OCI-LY1 (cell line): Measurements from ENCODE around the gene FDX2.

ENCODE experiments used
- H2AFZ ChIP-seq: fragments of 200-600 bp; sonication (generic), shearing (Covaris generic); 2 replicates; pipeline ENCODE4 v1.6.0; 2014; ENCODE audit warnings: antibody characterized with exemption, mild to moderate bottlenecking, low read length
- H3F3A ChIP-seq: fragments of 200-600 bp; sonication (generic), shearing (Covaris generic); 2 replicates; pipeline ENCODE4 v1.6.0; 2014; ENCODE audit warnings: mild to moderate bottlenecking, antibody characterized with exemption, low read length, moderate library complexity; ENCODE audit not compliant: insufficient read depth
- H3K27ac ChIP-seq: fragments of 200-600 bp; sonication (generic); 2 replicates; pipeline ENCODE4 v1.5.1; 2014; ENCODE audit warnings: low read length, mixed run types, mild to moderate bottlenecking, low read depth; ENCODE audit not compliant: poor library complexity, severe bottlenecking
- H3K27me3 ChIP-seq: fragments of 200-600 bp; sonication (generic); 2 replicates; pipeline ENCODE4 v1.6.0; 2014; ENCODE audit warnings: antibody characterized with exemption, mild to moderate bottlenecking, low read length, moderate library complexity; ENCODE audit not compliant: insufficient read depth
- H3K36me3 ChIP-seq: fragments of 200-600 bp; sonication (generic); 2 replicates; pipeline ENCODE4 v1.6.1; 2014; ENCODE audit warnings: mild to moderate bottlenecking, antibody characterized with exemption, low read length, moderate library complexity, mixed read lengths; ENCODE audit not compliant: insufficient read depth
- H3K4me1 ChIP-seq: fragments of 200-600 bp; sonication (generic); 2 replicates; pipeline ENCODE4 v1.5.1; 2014; ENCODE audit warnings: mild to moderate bottlenecking, low read length, moderate library complexity; ENCODE audit not compliant: insufficient read depth, severe bottlenecking
- H3K4me2 ChIP-seq: fragments of 200-600 bp; sonication (generic), shearing (Covaris generic); 2 replicates; pipeline ENCODE4 v1.6.1; 2014; ENCODE audit warnings: low read length
- H3K4me3 ChIP-seq: fragments of 200-600 bp; sonication (generic); 2 replicates; pipeline ENCODE4 v1.5.1; 2014; ENCODE audit warnings: low read length, low read depth, mild to moderate bottlenecking, mixed read lengths; ENCODE audit not compliant: poor library complexity, severe bottlenecking
- H3K79me2 ChIP-seq: fragments of 200-600 bp; shearing (Covaris generic); 2 replicates; pipeline ENCODE4 v1.6.1; 2016; ENCODE audit warnings: mixed run types, low read length, mixed read lengths; ENCODE audit not compliant: insufficient read depth
- H3K9ac ChIP-seq: fragments of 200-600 bp; sonication (generic), shearing (Covaris generic); 2 replicates; pipeline ENCODE4 v1.6.1; 2014; ENCODE audit warnings: mild to moderate bottlenecking, low read length, mixed read lengths
- H3K9me2 ChIP-seq: fragments of 200-600 bp; sonication (generic), shearing (Covaris generic); 2 replicates; pipeline ENCODE4 v1.6.1; 2014; ENCODE audit warnings: low read depth, mild to moderate bottlenecking, low read length, mixed read lengths
- H3K9me3 ChIP-seq: fragments of 200-600 bp; shearing (Covaris generic); 2 replicates; pipeline ENCODE4 v1.6.1; 2014; ENCODE audit warnings: low read length, mixed read lengths
- H4K20me1 ChIP-seq: fragments of 200-600 bp; sonication (generic), shearing (Covaris generic); 2 replicates; pipeline ENCODE4 v1.6.0; 2016; ENCODE audit warnings: mild to moderate bottlenecking, low read length; ENCODE audit not compliant: insufficient read depth
- EZH2 ChIP-seq: fragments of 200-600 bp; sonication (generic), shearing (Covaris generic); IDR thresholded peaks from 2 replicates; pipeline ENCODE4 v1.8.0; 2017; ENCODE audit warnings: borderline replicate concordance, mixed run types, mild to moderate bottlenecking, antibody characterized with exemption, low read length, moderate library complexity, mixed read lengths
- TF ChIP-seq, protein P1 (sequence below): fragments of 200-600 bp; sonication (generic), shearing (Covaris generic); IDR thresholded peaks from 2 replicates; pipeline ENCODE4 v1.5.1; 2017; ENCODE audit warnings: mild to moderate bottlenecking, antibody characterized with exemption, low read length, moderate library complexity, mixed read lengths

FDX2 gene

DNA sequence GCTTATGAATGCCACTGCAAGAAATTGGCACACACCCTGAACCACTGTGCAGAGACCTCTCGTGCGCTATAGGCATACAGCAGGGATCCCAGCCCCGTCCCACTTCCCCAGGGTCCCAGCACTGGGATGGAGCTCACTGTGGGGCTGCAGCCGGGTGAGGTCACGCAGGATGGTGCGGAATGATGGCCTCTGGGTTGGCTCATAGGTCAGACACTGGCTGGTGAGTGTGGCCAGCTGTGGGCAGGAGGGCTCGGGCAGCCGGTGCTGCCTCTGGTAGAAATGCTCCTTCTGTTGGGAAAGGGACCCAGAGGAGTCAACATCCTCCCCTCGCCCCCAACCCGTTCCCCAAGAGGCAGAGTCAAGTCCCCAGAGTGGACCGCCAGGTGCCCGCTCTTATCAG, 40.6 kb upstream of the FDX2 start:
- Histone ChIP-seq H3K79me2 (no peaks in the 10 kb centered on the region), H3K36me3 (peaks cover 69% of the 10 kb centered on the region), H3K9me2 (no peaks in the 10 kb centered on the region), H3F3A (no peaks in the 10 kb centered on the region), H2AFZ (no peak overlapping the region), H4K20me1 (no peaks in the 10 kb centered on the region), H3K9ac (no peak overlapping the region), H3K27me3 (no peaks in the 10 kb centered on the region), H3K9me3 (no peaks in the 10 kb centered on the region), H3K4me1 (no peaks in the 10 kb centered on the region), H3K27ac (no peak overlapping the region), H3K4me2 (no peak overlapping the region), H3K4me3 (no peak overlapping the region)
- TF ChIP-seq, protein P1, sequence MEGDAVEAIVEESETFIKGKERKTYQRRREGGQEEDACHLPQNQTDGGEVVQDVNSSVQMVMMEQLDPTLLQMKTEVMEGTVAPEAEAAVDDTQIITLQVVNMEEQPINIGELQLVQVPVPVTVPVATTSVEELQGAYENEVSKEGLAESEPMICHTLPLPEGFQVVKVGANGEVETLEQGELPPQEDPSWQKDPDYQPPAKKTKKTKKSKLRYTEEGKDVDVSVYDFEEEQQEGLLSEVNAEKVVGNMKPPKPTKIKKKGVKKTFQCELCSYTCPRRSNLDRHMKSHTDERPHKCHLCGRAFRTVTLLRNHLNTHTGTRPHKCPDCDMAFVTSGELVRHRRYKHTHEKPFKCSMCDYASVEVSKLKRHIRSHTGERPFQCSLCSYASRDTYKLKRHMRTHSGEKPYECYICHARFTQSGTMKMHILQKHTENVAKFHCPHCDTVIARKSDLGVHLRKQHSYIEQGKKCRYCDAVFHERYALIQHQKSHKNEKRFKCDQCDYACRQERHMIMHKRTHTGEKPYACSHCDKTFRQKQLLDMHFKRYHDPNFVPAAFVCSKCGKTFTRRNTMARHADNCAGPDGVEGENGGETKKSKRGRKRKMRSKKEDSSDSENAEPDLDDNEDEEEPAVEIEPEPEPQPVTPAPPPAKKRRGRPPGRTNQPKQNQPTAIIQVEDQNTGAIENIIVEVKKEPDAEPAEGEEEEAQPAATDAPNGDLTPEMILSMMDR: no peak
- TF ChIP-seq EZH2: no peak

DNA sequence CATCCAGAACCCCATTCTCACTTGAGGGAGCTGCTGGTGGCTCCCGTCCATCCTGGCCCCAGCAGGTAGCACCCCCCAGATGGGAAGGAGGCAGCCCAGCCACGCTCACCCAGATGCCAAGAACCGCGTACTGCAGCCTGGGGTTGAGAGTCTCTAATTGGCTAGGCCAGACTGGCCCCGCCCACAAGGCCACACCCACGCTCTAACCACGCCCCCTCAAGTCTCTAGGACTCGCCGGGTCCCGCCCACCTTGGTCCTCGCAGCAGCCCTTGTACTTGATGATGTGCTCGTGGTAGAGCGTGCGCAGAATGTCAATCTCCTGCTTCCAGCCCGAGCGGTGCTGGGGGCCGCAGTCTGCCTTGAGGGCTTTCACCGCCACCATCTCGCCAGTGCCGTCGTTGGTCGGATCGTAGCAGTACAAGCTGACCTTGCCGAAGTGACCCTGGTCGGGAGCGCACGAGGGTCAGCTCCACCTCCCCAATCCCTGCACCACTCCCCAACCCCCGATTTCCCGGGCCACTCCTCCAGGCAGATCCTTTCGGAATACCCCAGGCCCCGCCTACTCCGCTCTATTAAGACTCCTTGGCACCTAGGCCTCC, 38.1 kb upstream of the FDX2 start:
- no peak for TF ChIP-seq EZH2
- TF ChIP-seq, protein P1: no peak
- Histone ChIP-seq H4K20me1 (no peaks in the 10 kb centered on the region), H3K79me2 (no peaks in the 10 kb centered on the region), H3K9ac (no peak overlapping the region), H3K27ac (no peak overlapping the region), H3F3A (no peaks in the 10 kb centered on the region), H3K9me3 (no peaks in the 10 kb centered on the region), H3K4me2 (no peak overlapping the region), H3K36me3 (peaks cover 73% of the 10 kb centered on the region), H3K4me1 (no peaks in the 10 kb centered on the region), H3K4me3 (no peak overlapping the region), H2AFZ (no peak overlapping the region), H3K27me3 (no peaks in the 10 kb centered on the region), H3K9me2 (no peaks in the 10 kb centered on the region)

DNA sequence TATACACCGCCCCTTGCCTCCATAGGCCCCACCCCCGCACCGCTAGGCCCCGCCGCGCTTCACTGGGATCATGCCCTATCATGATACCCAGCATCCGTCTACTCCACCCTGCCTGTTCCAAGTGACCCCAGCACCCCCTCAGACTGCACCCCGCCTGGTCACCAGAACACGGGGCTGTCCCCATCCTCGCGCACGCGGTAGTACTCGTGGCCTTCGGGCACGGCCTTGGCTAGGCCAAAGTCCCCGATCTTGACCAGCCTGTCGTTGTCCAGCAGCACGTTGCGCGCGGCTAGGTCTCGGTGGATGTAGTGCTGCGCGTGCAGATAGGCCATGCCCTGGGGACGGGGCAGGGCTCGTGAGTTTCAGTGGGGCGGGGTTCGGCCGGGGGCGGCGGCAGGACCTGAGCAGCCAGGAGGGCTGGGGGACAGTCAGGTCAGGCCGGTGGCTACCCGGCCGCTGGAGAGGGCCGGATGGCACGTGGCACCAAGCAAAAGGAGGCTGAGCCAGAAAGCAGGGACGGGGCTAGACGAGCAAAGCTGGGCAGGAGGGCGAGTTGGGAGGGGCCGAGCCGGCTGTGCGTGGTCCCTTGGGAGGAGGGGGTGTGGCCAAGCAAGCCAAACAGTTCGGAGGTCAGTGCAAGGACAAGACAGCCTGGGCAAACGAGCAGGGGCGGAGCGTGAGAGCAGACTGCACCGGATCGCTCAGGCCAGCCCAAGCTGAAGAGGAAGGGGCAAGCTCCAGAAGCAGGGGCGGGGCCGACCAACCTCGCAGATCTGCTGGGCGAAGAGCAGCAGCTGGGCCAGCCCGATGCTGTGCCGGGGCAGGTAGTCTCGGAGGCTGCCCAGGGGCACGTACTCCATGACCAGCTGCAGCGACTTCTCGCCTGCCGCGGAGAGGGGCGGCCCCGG, 37.2 kb upstream of the FDX2 start:
- Histone ChIP-seq H3K27ac (no peak overlapping the region), H4K20me1 (no peaks in the 10 kb centered on the region), H3K4me1 (no peaks in the 10 kb centered on the region), H3K36me3 (peaks cover 68% of the 10 kb centered on the region), H3K9ac (no peak overlapping the region), H3K9me3 (no peaks in the 10 kb centered on the region), H2AFZ (no peak overlapping the region), H3F3A (no peaks in the 10 kb centered on the region), H3K4me3 (no peak overlapping the region), H3K79me2 (no peaks in the 10 kb centered on the region), H3K27me3 (no peaks in the 10 kb centered on the region), H3K4me2 (no peak overlapping the region), H3K9me2 (no peaks in the 10 kb centered on the region)
- TF ChIP-seq, protein P1: no peak
- TF ChIP-seq EZH2: no peak
